Measurements from ENCODE around the gene DENND2A. TPM values are rescaled to one million over a fixed set of nuclear protein-coding genes. Genes with fewer than 3 reads are reported as not detected.

Gene DENND2A
- polyA plus RNA-seq, 3 donors: not detected

- H3K36me3 Mint-ChIP-seq: peaks cover 60 to 90% of the 10 kb centered on the region in 2 donors
- Histone ChIP-seq H3K27ac (ENCODE audit: low read depth in 1 of 2, low read length in 2 of 2) (no peak overlapping the region), H2AFZ (ENCODE audit: insufficient read depth, low read depth, low read length, poor library complexity, severe bottlenecking) (no peak overlapping the region), H3K4me3 (replicated peaks in 1 of 3; ENCODE audit: low read depth in 2 of 3, low read length in 3 of 3) (no peak overlapping the region), H3K79me2 (ENCODE audit: insufficient read depth, low read length) (no peaks in the 10 kb centered on the region), H3K9ac (ENCODE audit: insufficient read depth, low read length, poor library complexity, severe bottlenecking) (no peak overlapping the region), H3K4me1 (ENCODE audit: control insufficient read depth in 1 of 2, insufficient read depth in 2 of 2, low read length in 2 of 2) (no peaks in the 10 kb centered on the region), H3K4me2 (replicated peaks; ENCODE audit: extremely low read depth, low read length, poor library complexity, severe bottlenecking) (no peak overlapping the region), H4K20me1 (ENCODE audit: insufficient read depth, low read length) (no peaks in the 10 kb centered on the region), H3K9me3 (replicated peaks in 1 of 2; ENCODE audit: control insufficient read depth in 1 of 2, insufficient read depth in 1 of 2, low read length in 2 of 2) (no peaks in the 10 kb centered on the region), H3K36me3 (replicated peaks in 1 of 2; ENCODE audit: control insufficient read depth in 1 of 2, insufficient read depth in 2 of 2, low read length in 2 of 2) (peaks cover 51 to 86% of the 10 kb centered on the region in 2 donors), H3K27me3 (ENCODE audit: control insufficient read depth in 2 of 2, insufficient read depth in 2 of 2, low read length in 2 of 2) (no peaks in the 10 kb centered on the region)
- intact Hi-C loops (cut with micrococcal nuclease): no loop called here
- H3K27ac Mint-ChIP-seq: peak overlapping the region in 2 of 7 donors; percentile 12 to 19
- H3K4me3 Mint-ChIP-seq: no peak overlapping the region
- no peak for TF ChIP-seq CTCF (IDR thresholded peaks at IDR 0.05)
- peaks cover 0 to 2% (median 0%) of the 10 kb centered on the region in 7 donors for H3K9me3 Mint-ChIP-seq
- H3K4me1 Mint-ChIP-seq: no peaks in the 10 kb centered on the region
- no peaks in the 10 kb centered on the region for H3K27me3 Mint-ChIP-seq (ENCODE audit: low read depth in 3 of 3)
- no peak for DNase-seq
- 100% methylated on average over 8 of the region's 11 CpGs for WGBS (ENCODE audit: insufficient coverage)
Measured at GRCh38 chr7:140686921-140687320, 46.3 kb upstream of the DENND2A start.

- no peaks in the 10 kb centered on the region for H3K9me3 ChIP-seq (replicated peaks in 1 of 2; ENCODE audit: control insufficient read depth in 1 of 2, insufficient read depth in 1 of 2, low read length in 2 of 2)
- H3K27me3 ChIP-seq (ENCODE audit: control insufficient read depth in 2 of 2, insufficient read depth in 2 of 2, low read length in 2 of 2): no peaks in the 10 kb centered on the region
- H3K4me2 ChIP-seq (replicated peaks; ENCODE audit: extremely low read depth, low read length, poor library complexity, severe bottlenecking): no peak overlapping the region
- no peak for DNase-seq
- no peaks in the 10 kb centered on the region for H3K4me1 Mint-ChIP-seq
- H2AFZ ChIP-seq (ENCODE audit: insufficient read depth, low read depth, low read length, poor library complexity, severe bottlenecking): no peak overlapping the region
- peaks cover 60 to 92% of the 10 kb centered on the region in 2 donors for H3K36me3 Mint-ChIP-seq
- no peaks in the 10 kb centered on the region for H3K79me2 ChIP-seq (ENCODE audit: insufficient read depth, low read length)
- peak overlapping the region in 1 of 7 donors; percentile 4 for H3K27ac Mint-ChIP-seq
- no peaks in the 10 kb centered on the region for H3K27me3 Mint-ChIP-seq (ENCODE audit: low read depth in 3 of 3)
- H3K36me3 ChIP-seq (replicated peaks in 1 of 2; ENCODE audit: control insufficient read depth in 1 of 2, insufficient read depth in 2 of 2, low read length in 2 of 2): peaks cover 57 to 86% of the 10 kb centered on the region in 2 donors
- no peaks in the 10 kb centered on the region for H3K4me1 ChIP-seq (ENCODE audit: control insufficient read depth in 1 of 2, insufficient read depth in 2 of 2, low read length in 2 of 2)
- WGBS (ENCODE audit: insufficient coverage): 94% methylated on average over 6 of the region's 10 CpGs
- TF ChIP-seq CTCF (IDR thresholded peaks at IDR 0.05): no peak
- no peak overlapping the region for H3K4me3 ChIP-seq (replicated peaks in 1 of 3; ENCODE audit: low read depth in 2 of 3, low read length in 3 of 3)
- no peak overlapping the region for H3K9ac ChIP-seq (ENCODE audit: insufficient read depth, low read length, poor library complexity, severe bottlenecking)
- H4K20me1 ChIP-seq (ENCODE audit: insufficient read depth, low read length): no peaks in the 10 kb centered on the region
- intact Hi-C loops (cut with micrococcal nuclease): no loop called here
- no peak overlapping the region for H3K4me3 Mint-ChIP-seq
- H3K27ac ChIP-seq (ENCODE audit: low read depth in 1 of 2, low read length in 2 of 2): no peak overlapping the region
- H3K9me3 Mint-ChIP-seq: peaks cover 0 to 2% (median 0%) of the 10 kb centered on the region in 7 donors
Measured at GRCh38 chr7:140685407-140686087, 44.9 kb upstream of the DENND2A start.

Measured in CD14-positive monocyte (primary cell).